Measurements from ENCODE around the gene YPEL1. TPM values are rescaled to one million over a fixed set of nuclear protein-coding genes. Genes with fewer than 3 reads are reported as not detected.
A peak's percentile ranks its signal among the peaks of the same experiment; 100 is the strongest.

YPEL1 gene
- total RNA-seq: 5.1 and 7.8 TPM in 2 replicates

- peak; percentile 98 for DNase-seq
Observed at GRCh38 chr22:21735200-21736083, at the start of gene YPEL1. YPEL1 (minus strand) TSS chr22:21735794; CDS start chr22:21710744, 25,050 bp downstream.

GRCh38 chr22:21780259-21780658, 44.7 kb upstream of the YPEL1 start:
- no peak for DNase-seq

GRCh38 chr22:21779444-21779843, 43.9 kb upstream of the YPEL1 start:
- no peak for DNase-seq

DNA sequence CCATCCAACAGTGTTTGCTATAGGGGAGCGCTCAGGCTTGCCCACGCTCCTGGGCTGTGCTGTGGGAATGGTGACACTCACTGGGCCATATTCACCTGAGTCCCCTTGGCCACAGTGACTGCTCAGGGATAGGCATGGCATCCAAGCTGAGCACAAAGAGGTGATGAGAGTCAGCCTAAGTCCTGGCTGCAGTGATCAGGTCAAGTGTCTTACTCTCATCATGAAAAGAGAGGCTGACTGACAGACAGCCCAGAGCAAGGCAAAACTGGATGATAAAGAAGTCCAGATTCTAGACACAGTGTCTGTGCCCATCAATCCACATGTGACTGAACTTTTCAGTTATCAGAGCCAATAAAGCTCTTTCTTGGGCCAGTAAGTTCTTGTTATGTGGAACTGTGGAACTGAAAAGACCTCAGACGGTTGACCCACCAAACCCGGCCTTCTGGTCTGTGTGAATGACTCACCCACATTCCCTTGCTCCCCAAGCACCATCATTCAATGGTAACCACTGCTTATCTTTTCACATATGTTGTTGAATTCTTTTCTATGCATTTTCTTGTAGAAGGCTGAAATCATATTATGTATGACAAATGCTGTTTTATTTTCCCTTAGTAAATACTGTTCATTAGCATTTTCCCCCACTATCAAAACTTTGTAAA, 43.2 kb upstream of the YPEL1 start:
- no peak for DNase-seq

DNA sequence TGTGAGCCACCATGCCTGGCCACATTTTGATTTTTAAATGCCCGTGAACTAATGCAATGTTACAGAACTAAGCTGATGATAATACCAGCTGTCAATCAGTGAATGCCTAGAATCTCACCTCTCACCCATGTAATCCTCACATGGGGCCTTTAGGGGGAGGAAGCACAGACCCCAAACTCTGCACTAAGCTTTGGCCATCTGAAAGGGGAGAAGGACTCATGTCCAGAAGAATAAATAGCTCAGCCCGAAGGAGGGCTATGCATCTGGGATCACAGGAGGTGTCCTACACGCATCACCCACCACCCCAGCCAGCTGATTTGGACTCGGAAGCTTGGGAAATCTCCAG, 36.0 kb upstream of the YPEL1 start:
- DNase-seq: no peak

DNA sequence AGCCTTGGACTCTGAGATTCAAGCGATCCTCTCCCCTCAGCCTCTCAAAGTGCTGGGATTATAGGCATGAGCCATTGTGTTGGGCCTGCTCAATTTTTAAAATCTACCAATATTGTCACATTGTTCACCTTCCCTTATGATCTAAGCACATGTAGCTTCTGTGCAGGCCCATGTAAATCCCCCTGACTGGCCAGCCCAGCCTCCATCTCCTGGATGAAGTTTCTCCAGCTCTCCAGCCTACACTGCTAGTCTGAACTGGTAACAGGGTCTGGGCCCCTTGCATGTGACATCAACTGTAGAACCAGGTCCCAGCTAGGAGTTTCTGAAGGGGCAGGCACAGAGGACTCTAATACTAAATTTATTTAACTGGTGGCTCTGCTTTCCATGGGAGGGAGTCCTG, 32.8 kb upstream of the YPEL1 start:
- DNase-seq: no peak

- no peak for DNase-seq
Observed at GRCh38 chr22:21766691-21767462, 31.3 kb upstream of the YPEL1 start.

- no peak for DNase-seq
Observed at GRCh38 chr22:21765909-21766529, 30.4 kb upstream of the YPEL1 start.

GRCh38 chr22:21764038-21764804, 28.6 kb upstream of the YPEL1 start:
- DNase-seq: no peak

- DNase-seq: no peak
Observed at GRCh38 chr22:21762712-21763581, 27.4 kb upstream of the YPEL1 start.

GRCh38 chr22:21761994-21762680, 26.5 kb upstream of the YPEL1 start:
- no peak for DNase-seq

DNA sequence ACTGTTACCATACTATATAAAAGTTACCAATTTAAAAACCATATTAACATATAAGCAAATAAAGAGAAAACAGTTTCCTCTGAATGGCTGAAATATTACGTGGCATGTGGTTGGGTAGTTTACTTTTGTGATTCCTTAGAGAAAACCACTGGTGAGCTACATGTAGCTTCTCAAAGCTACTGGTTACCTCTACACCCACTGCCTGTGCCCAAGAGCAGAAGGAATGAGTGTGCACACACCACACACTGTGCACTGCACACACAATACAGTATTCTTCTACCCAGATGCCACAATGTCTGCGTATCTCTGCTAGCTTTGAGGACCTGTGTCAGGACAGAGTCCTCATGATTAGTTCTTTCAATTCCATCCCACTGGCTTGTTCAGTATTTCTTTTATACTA, 25.5 kb upstream of the YPEL1 start:
- DNase-seq: no peak

DNA sequence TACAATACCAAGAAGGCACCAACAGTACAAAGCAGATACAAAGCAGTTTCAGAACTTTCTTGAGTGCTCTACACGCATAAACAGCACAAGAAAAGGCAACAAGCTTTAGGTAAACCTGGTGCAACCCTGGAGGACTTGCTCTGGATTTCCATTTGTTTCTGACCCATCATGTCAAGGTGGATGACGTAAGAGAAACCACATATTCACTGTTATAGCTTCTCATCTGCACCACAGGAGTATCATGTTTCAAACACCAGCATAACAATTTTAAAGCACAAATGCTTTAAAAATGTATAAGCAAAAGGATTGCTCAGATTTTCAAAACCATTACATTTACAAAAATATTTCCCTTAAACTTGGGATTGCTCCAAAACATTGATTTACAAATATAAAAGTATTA, 25.0 kb upstream of the YPEL1 start:
- DNase-seq: no peak

DNA sequence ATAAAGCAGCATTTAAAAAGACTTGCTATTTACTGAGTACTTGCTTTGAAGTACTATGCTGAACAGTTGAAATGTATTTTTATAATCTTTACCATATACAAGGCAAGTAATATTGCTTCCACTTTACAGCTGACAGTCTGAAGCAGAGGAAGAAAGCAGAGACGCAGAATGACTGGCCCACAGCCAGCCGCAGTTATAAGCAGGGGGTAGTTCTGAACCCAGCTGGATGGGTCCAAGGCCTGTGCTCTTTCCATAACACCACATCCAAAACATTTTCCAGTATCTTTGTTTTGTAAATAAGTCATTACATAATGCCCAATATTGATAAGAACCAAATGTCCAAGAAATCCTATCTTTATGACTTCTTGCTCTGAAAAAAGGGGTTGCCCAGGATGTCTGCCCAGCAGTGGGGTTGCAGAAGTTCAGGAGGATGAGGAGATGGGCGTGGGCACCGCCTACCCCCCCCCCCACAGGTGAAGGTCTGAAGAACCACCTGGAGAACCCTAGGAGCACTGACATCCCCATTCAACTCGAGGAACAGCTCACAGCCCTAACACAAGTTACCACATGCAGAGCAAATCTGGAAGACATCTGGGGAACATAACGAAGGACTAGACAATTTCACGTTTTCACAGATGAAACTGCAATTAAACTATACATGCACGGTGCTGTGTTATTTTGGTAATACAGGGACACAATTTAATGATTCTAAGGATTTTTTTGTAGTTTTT, 24.2 kb upstream of the YPEL1 start:
- no peak for DNase-seq

- DNase-seq: no peak
Observed at GRCh38 chr22:21759093-21759492, 23.5 kb upstream of the YPEL1 start.

- peak; percentile 81 for DNase-seq
Observed at GRCh38 chr22:21758091-21758864, 22.7 kb upstream of the YPEL1 start.

DNA sequence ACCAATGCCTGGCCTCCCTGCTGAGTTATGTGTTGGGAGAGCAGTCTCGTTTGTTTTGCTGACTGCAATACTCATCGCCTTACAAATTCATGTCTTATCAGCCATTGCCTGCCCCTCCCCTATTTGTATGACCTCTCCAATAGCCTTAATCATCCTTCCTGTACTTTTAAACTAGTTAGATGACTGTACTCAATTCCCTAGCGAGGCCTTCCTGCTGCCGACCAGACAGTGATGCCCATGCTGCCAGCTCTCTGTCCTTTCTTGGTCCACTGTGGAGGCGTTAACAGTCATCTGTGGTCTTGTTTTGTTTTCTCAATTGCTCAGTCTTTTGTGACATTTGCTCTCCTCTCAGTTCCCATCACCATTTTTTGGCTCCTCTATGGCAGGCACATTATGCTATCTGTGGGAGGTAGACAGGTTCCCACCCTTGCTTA, 20.3 kb upstream of the YPEL1 start:
- DNase-seq: peak; percentile 64

DNA sequence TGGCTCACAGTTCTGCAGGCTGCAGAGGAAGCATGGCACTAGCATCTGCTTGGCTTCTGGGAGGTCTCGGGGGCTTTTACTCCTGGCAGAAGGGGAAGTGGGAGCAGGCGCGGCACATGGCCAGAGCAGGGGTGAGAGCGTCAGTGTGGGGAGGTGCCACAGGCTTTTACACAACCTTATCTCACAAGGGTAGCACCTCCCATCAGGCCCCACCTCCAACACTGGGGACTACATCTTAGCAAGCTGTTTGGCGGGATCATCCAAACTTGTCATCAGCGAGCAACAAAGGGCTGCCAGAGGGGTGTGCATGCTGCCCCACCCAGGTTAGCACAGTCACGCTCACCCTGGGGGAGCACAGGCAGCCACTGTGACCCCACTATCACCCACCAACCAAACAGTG, 18.9 kb upstream of the YPEL1 start:
- DNase-seq: no peak

All from dermis blood vessel endothelial cell (primary cell).